COLO668 (cell line): Measurements from ENCODE around the gene RBM20.
"Not testable (repeated sequence)": the region's sequence is repeated elsewhere in the genome, so short reads cannot be mapped to it uniquely, and the experiment has no call there.

Experiments used
- DNase-seq: peaks from one replicate; lab custom pipeline; 2025; ENCODE audit not compliant: unreplicated experiment; lab: John Stamatoyannopoulos, UW

The RBM20 gene

GRCh38 chr10:110643653-110644597, at the start of gene RBM20:
Gene RBM20 (plus strand): TSS chr10:110644336. CDS start chr10:110644455, 119 bp downstream.
- peak; percentile 75 for DNase-seq

DNA sequence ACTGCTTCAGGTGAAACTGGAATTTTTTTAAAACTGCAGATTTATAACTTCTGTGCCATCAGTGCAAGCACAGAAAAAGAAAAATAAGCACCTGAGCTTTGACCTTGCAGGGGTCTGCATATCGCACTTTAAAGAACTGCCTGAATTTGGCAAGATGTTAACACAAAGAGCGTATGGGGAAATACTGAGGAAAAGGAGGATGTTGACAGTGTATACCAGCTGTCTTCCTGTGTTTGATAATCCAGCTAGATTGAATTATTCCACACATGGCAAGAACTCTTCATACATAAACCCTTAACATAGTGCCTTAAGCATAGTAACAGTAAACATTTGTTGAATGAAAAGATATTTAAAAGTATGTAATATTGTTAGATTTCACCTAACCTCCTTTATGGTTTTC, 46.7 kb upstream of the RBM20 start:
- DNase-seq: no peak

DNA sequence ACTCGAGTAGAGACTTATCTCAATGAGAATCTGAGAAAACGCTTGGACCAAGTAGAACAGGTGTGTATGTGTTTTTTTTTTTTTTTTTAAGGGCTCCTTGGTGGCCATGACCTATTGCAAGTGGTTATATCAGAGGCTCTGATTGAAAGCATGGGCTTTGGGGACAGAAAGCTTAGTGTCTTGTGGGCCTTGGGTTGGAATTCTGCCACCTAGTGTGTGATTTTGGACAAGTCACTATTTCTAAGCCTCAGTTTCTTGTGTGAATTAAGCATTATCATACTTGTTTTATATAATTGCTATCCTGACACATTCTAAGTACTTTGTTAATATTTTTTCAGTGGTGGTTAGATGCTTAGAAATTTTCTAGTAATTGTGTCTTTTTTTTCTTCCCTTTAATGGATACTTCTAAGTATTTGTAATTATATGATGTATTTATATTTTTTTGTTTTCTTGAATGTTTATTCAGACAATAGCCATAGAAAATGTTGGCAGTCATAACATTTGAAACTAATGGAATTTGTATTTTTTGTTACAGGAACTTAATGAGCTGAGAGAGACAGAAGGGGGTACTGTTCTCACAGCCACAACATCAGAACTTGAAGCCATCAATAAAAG, 43.5 kb upstream of the RBM20 start:
- DNase-seq: peak; percentile 5

DNA sequence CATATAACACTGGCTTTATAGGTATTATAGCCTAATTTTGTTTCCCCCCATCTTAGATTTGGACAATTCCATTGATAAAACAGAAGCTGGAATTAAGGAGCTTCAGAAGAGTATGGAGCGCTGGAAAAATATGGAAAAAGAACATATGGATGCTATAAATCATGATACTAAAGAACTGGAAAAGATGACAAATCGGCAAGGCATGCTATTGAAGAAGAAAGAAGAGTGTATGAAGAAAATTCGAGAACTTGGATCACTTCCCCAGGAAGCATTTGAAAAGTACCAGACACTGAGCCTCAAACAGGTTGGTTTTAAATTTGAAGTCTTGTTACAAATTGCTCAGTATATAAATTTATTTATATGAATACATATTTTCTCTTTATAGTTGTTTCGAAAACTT, 42.6 kb upstream of the RBM20 start:
- no peak for DNase-seq

- DNase-seq: no peak
Observed at GRCh38 chr10:110608087-110608486, 36.0 kb upstream of the RBM20 start.

DNA sequence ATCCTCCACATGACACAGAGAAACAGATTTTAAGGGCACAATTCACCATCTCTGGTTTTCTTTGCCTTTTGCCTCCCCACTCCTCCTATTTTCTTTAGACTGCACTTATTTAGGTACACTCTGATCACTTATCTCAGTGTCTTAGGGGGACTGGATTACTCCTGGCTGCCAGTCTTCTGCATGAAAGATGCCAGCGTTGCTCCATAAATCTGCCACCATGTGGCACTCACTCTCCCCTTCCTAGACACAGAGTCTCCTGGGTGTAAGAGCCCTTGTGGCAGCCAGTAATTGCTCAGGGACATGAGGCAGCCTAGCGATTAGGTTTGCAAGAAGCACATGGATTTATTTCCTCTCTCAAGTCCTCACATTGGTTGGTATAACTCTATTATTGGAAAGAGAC, 34.5 kb upstream of the RBM20 start:
- peak; percentile 8 for DNase-seq

DNA sequence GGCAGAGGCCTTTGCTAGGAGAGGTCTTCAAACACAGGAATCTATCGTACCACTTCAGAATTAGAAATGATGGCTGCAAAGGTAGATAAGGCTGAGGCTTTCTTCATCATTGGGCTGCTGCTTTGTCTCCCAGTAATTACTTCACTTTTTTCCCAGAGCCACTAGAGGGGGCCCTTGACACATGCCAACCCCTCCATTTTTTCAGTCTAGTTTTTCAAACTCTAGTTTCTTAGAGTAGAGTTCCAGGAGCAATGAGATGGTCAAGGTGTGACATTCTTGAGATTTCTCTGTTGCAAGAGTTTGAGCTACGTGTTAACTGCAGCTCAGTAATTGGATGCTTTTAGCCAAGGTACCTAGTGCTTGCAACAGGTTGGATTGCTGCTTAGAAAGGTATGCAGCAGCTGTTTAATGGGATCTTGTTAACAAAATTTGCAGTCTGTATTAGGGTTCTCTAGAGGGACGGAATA, 33.8 kb upstream of the RBM20 start:
- DNase-seq: peak; percentile 23

GRCh38 chr10:110610781-110611180, 33.4 kb upstream of the RBM20 start:
- DNase-seq: not testable (repeated sequence)

GRCh38 chr10:110612087-110612486, 32.0 kb upstream of the RBM20 start:
- DNase-seq: no peak

- no peak for DNase-seq
Observed at GRCh38 chr10:110612629-110613028, 31.5 kb upstream of the RBM20 start.

- no peak for DNase-seq
Observed at GRCh38 chr10:110613341-110613995, 30.7 kb upstream of the RBM20 start.

GRCh38 chr10:110613996-110614495, 30.1 kb upstream of the RBM20 start:
- DNase-seq: no peak

- no peak for DNase-seq
Observed at GRCh38 chr10:110615057-110615747, 28.9 kb upstream of the RBM20 start.

- DNase-seq: no peak
Observed at GRCh38 chr10:110616493-110617033, 27.6 kb upstream of the RBM20 start.

DNA sequence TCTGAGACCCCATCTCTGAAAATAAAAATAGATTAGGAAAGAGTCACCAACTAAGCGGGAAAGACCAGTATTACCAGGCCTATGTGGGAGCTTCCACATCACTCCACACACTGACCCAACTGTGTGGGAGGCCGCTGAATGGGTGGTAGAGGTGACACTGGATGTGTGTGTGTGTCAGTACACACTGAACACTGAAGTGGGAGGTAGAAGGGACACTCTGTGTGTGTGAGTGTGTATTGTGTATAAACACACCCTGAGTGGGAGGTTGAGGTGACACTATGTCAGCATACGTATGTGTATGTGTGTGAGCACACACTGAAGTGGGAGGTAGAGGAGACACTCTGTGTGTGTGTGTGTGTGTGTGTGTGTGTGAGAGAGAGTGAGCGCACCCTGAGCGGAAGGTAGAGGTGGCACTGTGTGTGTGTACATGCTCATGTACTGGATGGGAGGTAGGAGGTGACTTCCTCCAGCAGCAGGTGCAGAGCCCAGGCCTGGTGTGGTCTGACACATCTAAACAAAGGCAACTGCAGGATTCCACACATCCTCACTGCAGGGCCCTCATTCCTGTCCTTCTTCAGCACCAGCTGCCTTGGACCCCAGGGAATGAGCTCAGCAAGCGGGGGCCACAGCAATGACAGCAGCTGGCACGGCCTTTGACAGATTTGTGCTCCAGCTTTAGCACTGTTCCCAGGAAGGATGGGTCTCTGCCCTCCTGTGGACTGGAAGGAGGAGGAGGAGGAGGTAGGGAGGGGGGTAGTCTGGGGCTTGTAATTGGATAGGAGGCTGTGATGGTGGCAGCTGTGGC, 26.5 kb upstream of the RBM20 start:
- peak; percentile 78 for DNase-seq

DNA sequence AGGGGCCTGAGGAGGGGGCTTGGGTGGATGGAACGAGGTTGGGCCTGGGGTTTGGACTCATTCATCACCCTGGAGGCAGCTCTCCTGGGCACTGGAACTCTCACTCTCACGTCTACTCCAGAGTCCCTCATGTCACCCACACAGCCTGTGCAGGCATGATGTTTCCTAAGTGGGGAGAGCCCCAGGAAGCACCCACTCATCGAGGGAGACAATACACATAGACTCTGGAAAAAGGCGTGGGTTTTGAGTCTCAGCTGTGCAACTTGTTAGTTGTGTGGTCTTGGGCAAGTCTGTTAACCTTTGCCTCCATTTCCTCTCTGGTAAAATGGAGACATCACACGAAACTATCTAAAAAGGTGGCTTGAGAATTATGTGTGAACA, 25.9 kb upstream of the RBM20 start:
- no peak for DNase-seq

DNA sequence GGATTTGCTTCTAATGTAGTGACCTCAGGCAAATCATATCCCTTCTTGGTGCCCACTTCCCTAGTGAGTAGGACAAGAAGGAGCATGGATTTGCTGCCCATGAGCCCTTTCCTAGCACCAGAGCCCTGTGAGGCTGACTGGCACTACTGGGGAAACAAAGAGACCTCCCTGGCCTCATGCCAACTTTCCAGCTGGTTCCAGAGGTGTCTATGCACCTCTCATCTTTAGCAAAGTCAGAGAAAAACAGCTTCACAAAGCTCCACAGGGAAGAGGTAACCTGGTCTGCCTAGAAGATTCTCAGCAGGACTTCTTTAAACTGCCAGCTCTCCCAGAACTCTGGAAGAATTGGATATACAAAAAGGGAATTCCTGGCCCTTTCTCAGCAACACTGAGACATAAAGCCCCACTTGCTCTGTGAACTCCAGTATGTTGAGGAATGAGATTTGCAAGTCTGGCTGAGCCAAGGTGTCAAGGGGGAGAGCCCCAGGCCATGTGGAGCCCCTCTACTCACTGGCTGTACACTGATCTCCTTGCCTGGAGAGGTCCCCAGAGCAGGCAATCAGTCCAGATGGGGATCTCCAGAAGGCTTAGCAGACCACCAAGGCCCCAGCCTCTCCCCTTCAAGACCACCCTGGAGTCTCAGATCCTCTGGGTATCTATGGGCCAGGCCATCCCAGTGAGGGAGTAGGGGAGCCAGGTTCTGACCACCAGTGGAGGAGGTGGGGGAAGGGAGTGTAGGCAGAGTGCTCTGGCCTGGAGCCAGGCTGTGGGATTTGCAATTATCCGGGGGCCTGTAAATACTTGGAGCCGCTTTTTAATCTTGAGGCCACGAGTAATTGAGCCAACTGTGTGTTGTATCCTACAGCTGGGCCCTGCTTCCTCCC, 24.4 kb upstream of the RBM20 start:
- DNase-seq: peak; percentile 47

GRCh38 chr10:110620398-110620719, 23.8 kb upstream of the RBM20 start:
- DNase-seq: no peak

DNA sequence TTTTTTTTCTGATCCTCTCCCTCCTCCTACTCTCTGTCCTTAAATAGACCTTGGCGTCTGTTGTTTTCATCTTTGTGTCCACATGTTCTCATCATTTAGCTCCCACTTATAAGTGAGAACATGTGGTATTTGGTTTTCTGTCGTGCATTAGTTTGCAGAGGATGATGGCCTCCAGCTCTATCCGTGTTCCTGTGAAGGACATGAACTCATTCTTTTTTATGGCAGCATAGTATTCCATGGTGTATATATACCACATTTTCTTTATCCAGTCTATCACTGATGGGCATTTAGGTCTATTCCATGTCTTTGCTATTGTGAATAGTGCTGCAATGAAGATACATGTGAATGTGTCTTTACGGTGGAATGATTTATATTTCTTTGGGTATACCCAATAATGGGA, 20.8 kb upstream of the RBM20 start:
- DNase-seq: not testable (repeated sequence)
